GM12892 (cell line): Measurements from ENCODE around the gene TLCD5.

Experiments
- POLR2A ChIP-seq: IDR thresholded peaks from 2 replicates; pipeline ENCODE4 v1.6.1; 2011; ENCODE audit warnings: low read depth, low read length, control low read depth
- POLR2AphosphoS5 ChIP-seq: IDR thresholded peaks from 2 replicates; pipeline ENCODE4 v1.6.1; 2011; ENCODE audit warnings: low read depth, low read length, control low read depth
- TAF1 ChIP-seq: IDR thresholded peaks from 2 replicates; pipeline ENCODE4 v1.6.1; 2011; ENCODE audit warnings: low read depth, mild to moderate bottlenecking, control low read depth, low read length, borderline replicate concordance

DNA sequence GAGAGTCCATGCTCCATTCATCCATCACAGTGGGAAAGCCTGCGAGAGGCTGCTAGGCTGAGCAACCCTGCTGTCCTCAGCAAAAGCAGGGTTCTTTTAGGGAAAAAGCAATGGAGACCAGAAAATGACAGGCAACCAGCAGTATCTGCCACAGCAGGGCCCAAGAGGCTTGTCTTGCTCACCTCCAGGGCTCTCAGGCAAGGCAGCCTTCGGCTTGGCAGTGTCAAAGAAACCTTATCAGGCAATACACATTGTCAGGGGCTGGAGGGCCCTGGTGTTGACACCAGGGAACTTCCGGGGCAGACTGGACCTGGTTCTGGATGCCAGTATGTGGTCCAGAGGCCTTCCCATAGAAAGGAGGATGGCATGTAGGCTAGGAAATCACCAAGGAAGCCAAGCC lies 10.2 kb upstream of the TLCD5 start:
- no peak for TF ChIP-seq POLR2A
- TF ChIP-seq POLR2AphosphoS5, result no peak
- TF ChIP-seq TAF1, result no peak
